ENCODE data around the gene ABT1.

GRCh38 chr6:26596579-26597388, at the start of gene ABT1:
- TF ChIP-seq CTCF (IDR thresholded peaks at IDR 0.05) (no peak), RAD21 (IDR thresholded peaks at IDR 0.05; ENCODE audit: low read length) (no peak), TAF1 (IDR thresholded peaks at IDR 0.05; ENCODE audit: borderline replicate concordance, low read depth, low read length) (peak; percentile 89), USF2 (IDR thresholded peaks at IDR 0.05; ENCODE audit: borderline replicate concordance, low read depth, low read length) (no peak), FOXM1 (IDR thresholded peaks at IDR 0.05; ENCODE audit: low read depth) (no peak), SIN3A (IDR thresholded peaks at IDR 0.05; ENCODE audit: borderline replicate concordance, low read depth, low read length) (peak; percentile 94)

Measured in SK-N-SH (cell line).